HepG2 (cell line): Measurements from ENCODE around the gene ZNF732. TPM values are rescaled to one million over a fixed set of nuclear protein-coding genes. Genes with fewer than 3 reads are reported as not detected.
"Not testable (repeated sequence)": the region's sequence is repeated elsewhere in the genome, so short reads cannot be mapped to it uniquely, and the experiment has no call there.

Experiments
- ATAC-seq: fragments of 200-7000 bp; cut with Tn5 transposase; 3 replicates; pipeline ENCODE4 v1.9.1; 2020; ENCODE audit warnings: mild to moderate bottlenecking, moderate library complexity
- BruUV-seq: library from RNA; stranded (reverse); fragments of 400-500 nt; replicated peaks from 2 replicates; lab custom pipeline; 2021; lab: Mats Ljungman, UMichigan
- CTCF ChIA-PET: fragments of 300-600 bp; formaldehyde crosslinking; extraction: SDS; loops from one replicate; lab custom pipeline; 2021; ENCODE audit warnings: low total read pairs, inconsistent platforms, low intra/inter-chr PET ratio; lab: Yijun Ruan, JAX
- POLR2A ChIA-PET: fragments of 350-600 bp; sonication (Branson Sonifier 250); formaldehyde crosslinking; loops from one replicate; lab custom pipeline; 2020; ENCODE audit warnings: antibody characterized with exemption, inconsistent platforms; lab: Yijun Ruan, JAX
- DNase-seq: peaks from one replicate; pipeline ENCODE4 v3.0.0-alpha.2; 2015; ENCODE audit warnings: low spot score
- FAIRE-seq: peaks from 3 replicates; lab custom pipeline; 2011; peaks lifted over from hg19 to GRCh38; lab: Jason Lieb, UNC
- H2AFZ ChIP-seq: one replicate; pipeline ENCODE4 v1.6.1; 2011; ENCODE audit warnings: low read length, inconsistent platforms
- H3K27ac ChIP-seq: fragments of 300-600 bp; 3 replicates; pipeline ENCODE4 v1.8.0; 2011; ENCODE audit warnings: mixed run types, mild to moderate bottlenecking, mixed read lengths, low read length, inconsistent platforms; ENCODE audit not compliant: insufficient read depth; ENCODE audit errors: extremely low read length
- H3K27me3 ChIP-seq, 2 experiments: fragments of 200-600 bp in 1 of 2; 2 replicates in 1 of 2; 3 replicates in 1 of 2; pipeline versions ENCODE4 v1.6.0 to v1.8.0; 2011; ENCODE audit warnings: low read length in 2 of 2, mild to moderate bottlenecking in 2 of 2, moderate library complexity in 2 of 2, inconsistent platforms in 1 of 2; ENCODE audit not compliant: insufficient read depth in 2 of 2, control insufficient read depth in 1 of 2
- H3K36me3 ChIP-seq, 2 experiments: fragments of 200-600 bp in 1 of 2; replicated peaks in 1 of 2; 2 replicates in 1 of 2; 3 replicates in 1 of 2; pipeline versions ENCODE4 v1.5.1 to v1.8.0; 2011; ENCODE audit warnings: low read length in 2 of 2, inconsistent platforms in 1 of 2; ENCODE audit not compliant: insufficient read depth in 2 of 2, control insufficient read depth in 1 of 2
- H3K4me1 ChIP-seq: 2 replicates; pipeline ENCODE4 v1.5.1; 2012; ENCODE audit warnings: low read length, inconsistent platforms; ENCODE audit not compliant: insufficient read depth
- H3K4me2 ChIP-seq: 2 replicates; pipeline ENCODE4 v1.6.0; 2011; ENCODE audit warnings: low read depth, low read length, inconsistent platforms
- H3K4me3 ChIP-seq, 3 experiments: fragments of 200-600 bp in 1 of 3; sonication (generic), shearing (Covaris generic) in 1 of 3; replicated peaks in 1 of 3; 2 replicates each; pipeline ENCODE4 v1.5.1; 2011 to 2016; ENCODE audit warnings: low read length in 3 of 3, inconsistent platforms in 2 of 3, low read depth in 2 of 3, mild to moderate bottlenecking in 2 of 3, control low read depth in 1 of 3, mixed read lengths in 1 of 3; ENCODE audit not compliant: insufficient read depth in 1 of 3
- H3K79me2 ChIP-seq: one replicate; pipeline ENCODE4 v1.6.1; 2011; ENCODE audit warnings: low read length, inconsistent platforms; ENCODE audit not compliant: insufficient read depth
- H3K9ac ChIP-seq: 2 replicates; pipeline ENCODE4 v1.6.0; 2011; ENCODE audit warnings: mild to moderate bottlenecking, low read depth, low read length, inconsistent platforms; ENCODE audit not compliant: insufficient read depth
- H3K9me3 ChIP-seq: 2 replicates; pipeline ENCODE4 v1.5.1; 2012; ENCODE audit warnings: mild to moderate bottlenecking, low read length
- H4K20me1 ChIP-seq: 2 replicates; pipeline ENCODE4 v1.6.0; 2011; ENCODE audit warnings: inconsistent platforms, mild to moderate bottlenecking, low read length, moderate library complexity; ENCODE audit not compliant: insufficient read depth
- ARID5B ChIP-seq: IDR thresholded peaks from 2 replicates; pipeline ENCODE4 v1.4.0; 2020; ENCODE audit warnings: mild to moderate bottlenecking, missing genetic modification reagents
- NCOA2 ChIP-seq: sonication (generic); formaldehyde crosslinking; IDR thresholded peaks from 2 replicates; pipeline ENCODE4 v1.8.0; 2022; ENCODE audit warnings: inconsistent platforms
- SOX6 ChIP-seq, 2 experiments: fragments of 450-650 bp in 1 of 2; sonication (generic) in 1 of 2; formaldehyde crosslinking in 1 of 2; IDR thresholded peaks; 2 replicates each; pipeline versions ENCODE4 v1.4.0 to v1.6.1; 2017 to 2020; ENCODE audit warnings: antibody characterized with exemption in 1 of 2, mild to moderate bottlenecking in 1 of 2, missing genetic modification reagents in 1 of 2
- ZNF281 ChIP-seq: sonication (generic); formaldehyde crosslinking; IDR thresholded peaks from 2 replicates; pipeline ENCODE4 v1.4.0; 2020; ENCODE audit warnings: missing genetic modification reagents, borderline replicate concordance
- WGBS: methylation state at CpG from one replicate; pipeline ENCODE4 v1.1.6; 2017; ENCODE audit warnings: low lambda C conversion rate; 5-methylcytosine and 5-hydroxymethylcytosine counted together
- in situ Hi-C: cut with HindIII; loops from 2 replicates; pipeline ENCODE4 v1.10.0; 2017; ENCODE audit warnings: low pct_unique_long_range_greater_than_20kb; ENCODE audit not compliant: extremely low pct_ligation_motif_present
- intact Hi-C: fragments of 100-400 bp; cut with micrococcal nuclease; formaldehyde crosslinking; loops from one replicate; pipeline ENCODE4 v1.10.0; 2022; ENCODE audit not compliant: unreplicated experiment
- polyA plus RNA-seq, 8 experiments: library from polyadenylated mRNA; depleted of rRNA in 3 of 8; stranded (reverse) in 7 of 8; unstranded in 1 of 8; fragments of >200 nt; fragmentation: Illumina TruSeq in 4 of 8; extraction: Trizol in 4 of 8; gene quantifications; 2 replicates each; pipeline versions ENCODE4 v1.2.1 to v1.2.3, GENCODE V29; 2011 to 2016; ENCODE audit warnings: low read depth in 4 of 8, missing spikeins in 1 of 8, mixed read lengths in 1 of 8; ENCODE audit not compliant: insufficient read depth in 1 of 8
- total RNA-seq, 5 experiments: library from RNA; depleted of rRNA; stranded (reverse); fragments of >200 nt; fragmentation: Illumina TruSeq; extraction: Trizol; gene quantifications; 2 replicates each; pipeline ENCODE4 v1.2.3, GENCODE V29; 2016; ENCODE audit warnings: low read depth in 1 of 5

ZNF732 gene
- total and polyA plus RNA-seq, 2 of the 13 experiments (the other 11 are each of a cell fraction or from before 2014, with no cell fraction given) = not detected

- Histone ChIP-seq H4K20me1 (no peaks in the 10 kb centered on the region), H3K9me3 (peaks cover 88% of the 10 kb centered on the region), H3K4me1 (no peaks in the 10 kb centered on the region), H3K27ac (no peak overlapping the region)
- no peak for TF ChIP-seq ZNF281
- TF ChIP-seq NCOA2 (CRISPR knock-in tag) = no peak
- TF ChIP-seq, all 625 proteins: peak for 0
- intact Hi-C loops = no loop called here
- in situ Hi-C loops = no loop called here
- Histone ChIP-seq H3K4me3 (no peak overlapping the region), H2AFZ (no peak overlapping the region), H3K27me3 (no peaks in the 10 kb centered on the region), H3K79me2 (no peaks in the 10 kb centered on the region), H3K4me2 (no peak overlapping the region), H3K36me3 (no peaks in the 10 kb centered on the region), H3K9ac (no peak overlapping the region)
- no peak for ATAC-seq
- no TSS peak for BruUV-seq
- ChIA-PET POLR2A (no interaction called here), CTCF (no interaction called here)
- no peak for FAIRE-seq
- no peak for DNase-seq
- WGBS = 0% methylated on average over 1 of the region's 1 CpG
These were observed 4.5 kb upstream of the ZNF732 start for GRCh38 chr4:309807-310206.

- Histone ChIP-seq H4K20me1 (no peaks in the 10 kb centered on the region), H3K27me3 (no peaks in the 10 kb centered on the region), H3K36me3 (no peaks in the 10 kb centered on the region), H3K4me3 (no peak overlapping the region), H2AFZ (no peak overlapping the region), H3K9me3 (peaks cover 82% of the 10 kb centered on the region), H3K4me2 (no peak overlapping the region), H3K79me2 (no peaks in the 10 kb centered on the region), H3K9ac (no peak overlapping the region), H3K27ac (no peak overlapping the region), H3K4me1 (no peaks in the 10 kb centered on the region)
- intact Hi-C loops = no loop called here
- FAIRE-seq (no peak), DNase-seq (no peak), ATAC-seq (no peak)
- ChIA-PET CTCF (no interaction called here), POLR2A (no interaction called here)
- 34% methylated on average over 3 of the region's 3 CpGs for whole genome bisulfite sequencing
- in situ Hi-C loops = no loop called here
- no TSS peak for BruUV-seq
- TF ChIP-seq SOX6 (IDR thresholded peaks at IDR 0.05) (no peak), SOX6 (CRISPR knock-in tag; IDR thresholded peaks at IDR 0.05) (no peak), ARID5B (CRISPR knock-in tag) (no peak)
These were observed 1.3 kb upstream of the ZNF732 start for GRCh38 chr4:306551-306961.

- DNase-seq, H3K4me1 ChIP-seq, H3K9ac ChIP-seq, POLR2A ChIA-PET, FAIRE-seq, H3K4me3 ChIP-seq, CTCF ChIA-PET, BruUV-seq, H3K79me2 ChIP-seq, H3K27ac ChIP-seq, H3K36me3 ChIP-seq, intact Hi-C loops, H4K20me1 ChIP-seq, H3K4me2 ChIP-seq, H2AFZ ChIP-seq, ATAC-seq, in situ Hi-C loops, H3K27me3 ChIP-seq: not testable (repeated sequence)
- 58% methylated on average over 19 of the region's 20 CpGs for WGBS
- peaks cover 80% of the 10 kb centered on the region for H3K9me3 ChIP-seq
These were observed 758 bp downstream of the ZNF732 start for GRCh38 chr4:304516-304915.
